HCT116 (cell line): Measurements from ENCODE around the gene SOBP.

Experiments
- CEBPB ChIP-seq: IDR thresholded peaks from 2 replicates; pipeline ENCODE4 v1.6.1; 2012; ENCODE audit warnings: low read depth
- EZH2 ChIP-seq: fragments of 200-600 bp; sonication (generic); IDR thresholded peaks from 2 replicates; pipeline ENCODE4 v1.6.1; 2017; ENCODE audit warnings: antibody characterized with exemption, mixed run types
- EZH2phosphoT487 ChIP-seq: fragments of 200-600 bp; IDR thresholded peaks from 2 replicates; pipeline ENCODE4 v1.6.1; 2018; ENCODE audit warnings: antibody characterized with exemption, borderline replicate concordance
- FOSL1 ChIP-seq: IDR thresholded peaks from 2 replicates; pipeline ENCODE4 v1.6.1; 2012; ENCODE audit warnings: low read depth
- JUND ChIP-seq: IDR thresholded peaks from 2 replicates; pipeline ENCODE4 v1.6.1; 2012
- POLR2A ChIP-seq: IDR thresholded peaks from 2 replicates; pipeline ENCODE4 v1.7.0; 2011; ENCODE audit warnings: borderline replicate concordance; ENCODE audit not compliant: insufficient read depth, insufficient read length; ENCODE audit errors: extremely low read depth
- POLR2AphosphoS5 ChIP-seq: IDR thresholded peaks from 2 replicates; pipeline ENCODE4 v1.6.1; 2011; ENCODE audit warnings: mild to moderate bottlenecking, low read depth, low read length, moderate library complexity
- TCF7L2 ChIP-seq: IDR thresholded peaks from 2 replicates; pipeline ENCODE4 v1.7.0; 2011; ENCODE audit warnings: borderline replicate concordance, inconsistent platforms; ENCODE audit not compliant: insufficient read depth, insufficient read length; ENCODE audit errors: extremely low read depth
- TF ChIP-seq, protein P1 (sequence below), 3 experiments: fragments of 200-600 bp in 1 of 3; sonication (generic) in 1 of 3; IDR thresholded peaks in 2 of 3; conservative IDR thresholded peaks in 1 of 3; 2 replicates each; pipeline ENCODE4 v1.5.1; 2012 to 2017; ENCODE audit warnings: low read depth in 2 of 3, low read length in 2 of 3, antibody characterized with exemption in 1 of 3, borderline replicate concordance in 1 of 3, control low read depth in 1 of 3, mild to moderate bottlenecking in 1 of 3, mixed read lengths in 1 of 3, mixed run types in 1 of 3, moderate library complexity in 1 of 3; ENCODE audit not compliant: insufficient read depth in 1 of 3
- TF ChIP-seq, protein P2 (sequence below): IDR thresholded peaks from 2 replicates; pipeline ENCODE4 v1.6.1; 2012
- TF ChIP-seq, protein P3 (sequence below): IDR thresholded peaks from 2 replicates; pipeline ENCODE4 v1.6.1; 2012

GRCh38 chr6:107646176-107646575, 156.3 kb downstream of the SOBP start:
- TF ChIP-seq, protein P1, sequence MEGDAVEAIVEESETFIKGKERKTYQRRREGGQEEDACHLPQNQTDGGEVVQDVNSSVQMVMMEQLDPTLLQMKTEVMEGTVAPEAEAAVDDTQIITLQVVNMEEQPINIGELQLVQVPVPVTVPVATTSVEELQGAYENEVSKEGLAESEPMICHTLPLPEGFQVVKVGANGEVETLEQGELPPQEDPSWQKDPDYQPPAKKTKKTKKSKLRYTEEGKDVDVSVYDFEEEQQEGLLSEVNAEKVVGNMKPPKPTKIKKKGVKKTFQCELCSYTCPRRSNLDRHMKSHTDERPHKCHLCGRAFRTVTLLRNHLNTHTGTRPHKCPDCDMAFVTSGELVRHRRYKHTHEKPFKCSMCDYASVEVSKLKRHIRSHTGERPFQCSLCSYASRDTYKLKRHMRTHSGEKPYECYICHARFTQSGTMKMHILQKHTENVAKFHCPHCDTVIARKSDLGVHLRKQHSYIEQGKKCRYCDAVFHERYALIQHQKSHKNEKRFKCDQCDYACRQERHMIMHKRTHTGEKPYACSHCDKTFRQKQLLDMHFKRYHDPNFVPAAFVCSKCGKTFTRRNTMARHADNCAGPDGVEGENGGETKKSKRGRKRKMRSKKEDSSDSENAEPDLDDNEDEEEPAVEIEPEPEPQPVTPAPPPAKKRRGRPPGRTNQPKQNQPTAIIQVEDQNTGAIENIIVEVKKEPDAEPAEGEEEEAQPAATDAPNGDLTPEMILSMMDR (IDR thresholded peaks at IDR 0.05 in 2 of 3, conservative IDR thresholded peaks at IDR 0.05 in 1 of 3; ENCODE audit: borderline replicate concordance in 1 of 3, insufficient read depth in 1 of 3, low read depth in 2 of 3, low read length in 2 of 3), result no peak
- TF ChIP-seq JUND (no peak), POLR2A (no peak), CEBPB (no peak), FOSL1 (no peak), EZH2 (no peak), POLR2AphosphoS5 (no peak), EZH2phosphoT487 (no peak), TCF7L2 (no peak)
- TF ChIP-seq, protein P2, sequence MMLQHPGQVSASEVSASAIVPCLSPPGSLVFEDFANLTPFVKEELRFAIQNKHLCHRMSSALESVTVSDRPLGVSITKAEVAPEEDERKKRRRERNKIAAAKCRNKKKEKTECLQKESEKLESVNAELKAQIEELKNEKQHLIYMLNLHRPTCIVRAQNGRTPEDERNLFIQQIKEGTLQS, result no peak
- TF ChIP-seq, protein P3, sequence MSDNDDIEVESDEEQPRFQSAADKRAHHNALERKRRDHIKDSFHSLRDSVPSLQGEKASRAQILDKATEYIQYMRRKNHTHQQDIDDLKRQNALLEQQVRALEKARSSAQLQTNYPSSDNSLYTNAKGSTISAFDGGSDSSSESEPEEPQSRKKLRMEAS, result no peak
